ENCODE measurements around the gene ACSM2A.

DNA sequence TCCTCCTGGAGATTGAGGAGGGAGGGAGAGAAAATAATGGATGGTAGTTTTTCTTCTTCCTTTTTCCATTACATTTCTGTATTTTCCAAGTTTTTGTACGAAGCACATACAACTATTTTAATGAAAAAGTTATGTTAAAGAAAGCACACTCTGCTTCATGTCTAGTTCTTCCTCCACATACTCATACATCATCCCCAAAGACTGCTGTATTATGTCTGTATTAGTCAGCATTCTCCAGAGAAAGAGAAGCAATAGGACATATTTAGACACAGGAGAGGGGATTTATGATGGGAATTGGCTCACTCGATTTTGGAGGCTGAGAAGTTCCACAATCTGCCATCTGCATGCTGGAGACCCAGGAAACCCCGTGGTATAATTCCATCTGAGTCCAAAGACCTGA lies 10.1 kb upstream of the ACSM2A start:
- no peak for TF ChIP-seq EZH2 (optimal IDR thresholded peaks at IDR 0.05; ENCODE audit: low read depth, low read length)
- TF ChIP-seq, protein P1, sequence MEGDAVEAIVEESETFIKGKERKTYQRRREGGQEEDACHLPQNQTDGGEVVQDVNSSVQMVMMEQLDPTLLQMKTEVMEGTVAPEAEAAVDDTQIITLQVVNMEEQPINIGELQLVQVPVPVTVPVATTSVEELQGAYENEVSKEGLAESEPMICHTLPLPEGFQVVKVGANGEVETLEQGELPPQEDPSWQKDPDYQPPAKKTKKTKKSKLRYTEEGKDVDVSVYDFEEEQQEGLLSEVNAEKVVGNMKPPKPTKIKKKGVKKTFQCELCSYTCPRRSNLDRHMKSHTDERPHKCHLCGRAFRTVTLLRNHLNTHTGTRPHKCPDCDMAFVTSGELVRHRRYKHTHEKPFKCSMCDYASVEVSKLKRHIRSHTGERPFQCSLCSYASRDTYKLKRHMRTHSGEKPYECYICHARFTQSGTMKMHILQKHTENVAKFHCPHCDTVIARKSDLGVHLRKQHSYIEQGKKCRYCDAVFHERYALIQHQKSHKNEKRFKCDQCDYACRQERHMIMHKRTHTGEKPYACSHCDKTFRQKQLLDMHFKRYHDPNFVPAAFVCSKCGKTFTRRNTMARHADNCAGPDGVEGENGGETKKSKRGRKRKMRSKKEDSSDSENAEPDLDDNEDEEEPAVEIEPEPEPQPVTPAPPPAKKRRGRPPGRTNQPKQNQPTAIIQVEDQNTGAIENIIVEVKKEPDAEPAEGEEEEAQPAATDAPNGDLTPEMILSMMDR (IDR thresholded peaks at IDR 0.05; ENCODE audit: low read length), result no peak

Measured in MM.1S (cell line).